HepG2 (cell line): ENCODE measurements around the gene PRRT2. TPM values are rescaled to one million over a fixed set of nuclear protein-coding genes. Genes with fewer than 3 reads are reported as not detected.

Experiments
- ATAC-seq: fragments of 200-7000 bp; cut with Tn5 transposase; 3 replicates; pipeline ENCODE4 v1.9.1; 2020; ENCODE audit warnings: mild to moderate bottlenecking, moderate library complexity
- BruUV-seq: library from RNA; stranded (reverse); fragments of 400-500 nt; replicated peaks from 2 replicates; lab custom pipeline; 2021; lab: Mats Ljungman, UMichigan
- CTCF ChIA-PET: fragments of 300-600 bp; formaldehyde crosslinking; extraction: SDS; loops from one replicate; lab custom pipeline; 2021; ENCODE audit warnings: low total read pairs, inconsistent platforms, low intra/inter-chr PET ratio; lab: Yijun Ruan, JAX
- POLR2A ChIA-PET: fragments of 350-600 bp; sonication (Branson Sonifier 250); formaldehyde crosslinking; loops from one replicate; lab custom pipeline; 2020; ENCODE audit warnings: antibody characterized with exemption, inconsistent platforms; lab: Yijun Ruan, JAX
- DNase-seq: peaks from one replicate; pipeline ENCODE4 v3.0.0-alpha.2; 2015; ENCODE audit warnings: low spot score
- FAIRE-seq: peaks from 3 replicates; lab custom pipeline; 2011; peaks lifted over from hg19 to GRCh38; lab: Jason Lieb, UNC
- H2AFZ ChIP-seq: one replicate; pipeline ENCODE4 v1.6.1; 2011; ENCODE audit warnings: low read length, inconsistent platforms
- H3K27ac ChIP-seq: fragments of 300-600 bp; 3 replicates; pipeline ENCODE4 v1.8.0; 2011; ENCODE audit warnings: mixed run types, mild to moderate bottlenecking, mixed read lengths, low read length, inconsistent platforms; ENCODE audit not compliant: insufficient read depth; ENCODE audit errors: extremely low read length
- H3K27me3 ChIP-seq, 2 experiments: fragments of 200-600 bp in 1 of 2; 2 replicates in 1 of 2; 3 replicates in 1 of 2; pipeline versions ENCODE4 v1.6.0 to v1.8.0; 2011; ENCODE audit warnings: low read length in 2 of 2, mild to moderate bottlenecking in 2 of 2, moderate library complexity in 2 of 2, inconsistent platforms in 1 of 2; ENCODE audit not compliant: insufficient read depth in 2 of 2, control insufficient read depth in 1 of 2
- H3K36me3 ChIP-seq, 2 experiments: fragments of 200-600 bp in 1 of 2; replicated peaks in 1 of 2; 2 replicates in 1 of 2; 3 replicates in 1 of 2; pipeline versions ENCODE4 v1.5.1 to v1.8.0; 2011; ENCODE audit warnings: low read length in 2 of 2, inconsistent platforms in 1 of 2; ENCODE audit not compliant: insufficient read depth in 2 of 2, control insufficient read depth in 1 of 2
- H3K4me1 ChIP-seq: 2 replicates; pipeline ENCODE4 v1.5.1; 2012; ENCODE audit warnings: low read length, inconsistent platforms; ENCODE audit not compliant: insufficient read depth
- H3K4me2 ChIP-seq: 2 replicates; pipeline ENCODE4 v1.6.0; 2011; ENCODE audit warnings: low read depth, low read length, inconsistent platforms
- H3K4me3 ChIP-seq, 3 experiments: fragments of 200-600 bp in 1 of 3; sonication (generic), shearing (Covaris generic) in 1 of 3; replicated peaks in 1 of 3; 2 replicates each; pipeline ENCODE4 v1.5.1; 2011 to 2016; ENCODE audit warnings: low read length in 3 of 3, inconsistent platforms in 2 of 3, low read depth in 2 of 3, mild to moderate bottlenecking in 2 of 3, control low read depth in 1 of 3, mixed read lengths in 1 of 3; ENCODE audit not compliant: insufficient read depth in 1 of 3
- H3K79me2 ChIP-seq: one replicate; pipeline ENCODE4 v1.6.1; 2011; ENCODE audit warnings: low read length, inconsistent platforms; ENCODE audit not compliant: insufficient read depth
- H3K9ac ChIP-seq: 2 replicates; pipeline ENCODE4 v1.6.0; 2011; ENCODE audit warnings: mild to moderate bottlenecking, low read depth, low read length, inconsistent platforms; ENCODE audit not compliant: insufficient read depth
- H3K9me3 ChIP-seq: 2 replicates; pipeline ENCODE4 v1.5.1; 2012; ENCODE audit warnings: mild to moderate bottlenecking, low read length
- H4K20me1 ChIP-seq: 2 replicates; pipeline ENCODE4 v1.6.0; 2011; ENCODE audit warnings: inconsistent platforms, mild to moderate bottlenecking, low read length, moderate library complexity; ENCODE audit not compliant: insufficient read depth
- CENPX ChIP-seq: sonication (generic); formaldehyde crosslinking; IDR thresholded peaks from 2 replicates; pipeline ENCODE4 v1.9.0; 2021; ENCODE audit warnings: mild to moderate bottlenecking, missing genetic modification reagents, moderate library complexity
- ETV6 ChIP-seq: sonication (generic); formaldehyde crosslinking; conservative IDR thresholded peaks from 2 replicates; pipeline ENCODE4 v1.4.0; 2020; ENCODE audit warnings: missing genetic modification reagents
- KAT8 ChIP-seq: IDR thresholded peaks from 2 replicates; pipeline ENCODE4 v1.6.1; 2016; ENCODE audit warnings: missing genetic modification reagents, missing compliant biosample characterization
- KDM2A ChIP-seq: sonication (generic); formaldehyde crosslinking; IDR thresholded peaks from 2 replicates; pipeline ENCODE4 v1.4.0; 2020; ENCODE audit warnings: low read depth, missing genetic modification reagents, borderline replicate concordance
- PLRG1 ChIP-seq: fragments of 450-650 bp; conservative IDR thresholded peaks from 2 replicates; pipeline ENCODE4 v1.6.1; 2016
- RFX5 ChIP-seq: IDR thresholded peaks from 2 replicates; pipeline ENCODE4 v1.6.1; 2011; ENCODE audit warnings: low read depth, low read length, improper control_type of control experiment
- SP2 ChIP-seq: sonication (generic); formaldehyde crosslinking; IDR thresholded peaks from 2 replicates; pipeline ENCODE4 v1.5.1; 2020; ENCODE audit warnings: mild to moderate bottlenecking, missing genetic modification reagents
- TAF15 ChIP-seq: fragments of 200-400 bp; formaldehyde crosslinking; IDR thresholded peaks from one replicate; pipeline ENCODE4 v1.6.1; 2018; ENCODE audit warnings: mild to moderate bottlenecking, low read depth, low read length; ENCODE audit not compliant: poor library complexity, severe bottlenecking
- ZNF121 ChIP-seq: sonication (generic); formaldehyde crosslinking; IDR thresholded peaks from 2 replicates; pipeline ENCODE4 v1.5.0; 2020; ENCODE audit warnings: mild to moderate bottlenecking, missing genetic modification reagents
- ZNF205 ChIP-seq: IDR thresholded peaks from 2 replicates; pipeline ENCODE4 v1.6.1; 2018; ENCODE audit warnings: missing biosample characterization, missing genetic modification reagents
- ZNF343 ChIP-seq: sonication (generic); formaldehyde crosslinking; IDR thresholded peaks from 2 replicates; pipeline ENCODE4 v1.4.0; 2020; ENCODE audit warnings: mild to moderate bottlenecking, missing genetic modification reagents
- ZNF614 ChIP-seq: IDR thresholded peaks from 2 replicates; pipeline ENCODE4 v1.6.1; 2018; ENCODE audit warnings: missing biosample characterization, missing genetic modification reagents, inconsistent platforms, borderline replicate concordance
- ZSCAN12 ChIP-seq: sonication (generic); formaldehyde crosslinking; IDR thresholded peaks from 2 replicates; pipeline ENCODE4 v1.9.0; 2021; ENCODE audit warnings: mild to moderate bottlenecking, missing genetic modification reagents
- WGBS: methylation state at CpG from one replicate; pipeline ENCODE4 v1.1.6; 2017; ENCODE audit warnings: low lambda C conversion rate; 5-methylcytosine and 5-hydroxymethylcytosine counted together
- in situ Hi-C: cut with HindIII; loops from 2 replicates; pipeline ENCODE4 v1.10.0; 2017; ENCODE audit warnings: low pct_unique_long_range_greater_than_20kb; ENCODE audit not compliant: extremely low pct_ligation_motif_present
- intact Hi-C: fragments of 100-400 bp; cut with micrococcal nuclease; formaldehyde crosslinking; loops from one replicate; pipeline ENCODE4 v1.10.0; 2022; ENCODE audit not compliant: unreplicated experiment
- polyA plus RNA-seq, 8 experiments: library from polyadenylated mRNA; depleted of rRNA in 3 of 8; stranded (reverse) in 7 of 8; unstranded in 1 of 8; fragments of >200 nt; fragmentation: Illumina TruSeq in 4 of 8; extraction: Trizol in 4 of 8; gene quantifications; 2 replicates each; pipeline versions ENCODE4 v1.2.1 to v1.2.3, GENCODE V29; 2011 to 2016; ENCODE audit warnings: low read depth in 4 of 8, missing spikeins in 1 of 8, mixed read lengths in 1 of 8; ENCODE audit not compliant: insufficient read depth in 1 of 8
- total RNA-seq, 5 experiments: library from RNA; depleted of rRNA; stranded (reverse); fragments of >200 nt; fragmentation: Illumina TruSeq; extraction: Trizol; gene quantifications; 2 replicates each; pipeline ENCODE4 v1.2.3, GENCODE V29; 2016; ENCODE audit warnings: low read depth in 1 of 5
- TF ChIP-seq, protein P1 (sequence below): sonication (generic); formaldehyde crosslinking; IDR thresholded peaks from 2 replicates; pipeline ENCODE4 v1.8.0; 2022; ENCODE audit warnings: mild to moderate bottlenecking, missing genetic modification reagents; ENCODE audit not compliant: insufficient replicate concordance
- TF ChIP-seq, protein P2 (sequence below): sonication (generic); formaldehyde crosslinking; IDR thresholded peaks from 2 replicates; pipeline ENCODE4 v1.4.0; 2020; ENCODE audit warnings: missing genetic modification reagents
- TF ChIP-seq, protein P3 (sequence below): sonication (generic); formaldehyde crosslinking; IDR thresholded peaks from 2 replicates; pipeline ENCODE4 v1.4.0; 2020; ENCODE audit warnings: mild to moderate bottlenecking, missing genetic modification reagents
- TF ChIP-seq, protein P4 (sequence below): sonication (generic); formaldehyde crosslinking; IDR thresholded peaks from 2 replicates; pipeline ENCODE4 v1.4.0; 2020; ENCODE audit warnings: mild to moderate bottlenecking, low read depth, missing genetic modification reagents
- TF ChIP-seq, protein P5 (sequence below): sonication (generic); formaldehyde crosslinking; IDR thresholded peaks from 2 replicates; pipeline ENCODE4 v1.8.1; 2023; ENCODE audit warnings: mild to moderate bottlenecking, missing genetic modification reagents
- TF ChIP-seq, protein P6 (sequence below): sonication (generic); formaldehyde crosslinking; IDR thresholded peaks from 2 replicates; pipeline ENCODE4 v1.5.0; 2020; ENCODE audit warnings: missing genetic modification reagents

Gene PRRT2
- total and polyA plus RNA-seq, 2 of the 13 experiments (the other 11 are each of a cell fraction or from before 2014, with no cell fraction given), result 0.51 to 1.1 TPM

DNA sequence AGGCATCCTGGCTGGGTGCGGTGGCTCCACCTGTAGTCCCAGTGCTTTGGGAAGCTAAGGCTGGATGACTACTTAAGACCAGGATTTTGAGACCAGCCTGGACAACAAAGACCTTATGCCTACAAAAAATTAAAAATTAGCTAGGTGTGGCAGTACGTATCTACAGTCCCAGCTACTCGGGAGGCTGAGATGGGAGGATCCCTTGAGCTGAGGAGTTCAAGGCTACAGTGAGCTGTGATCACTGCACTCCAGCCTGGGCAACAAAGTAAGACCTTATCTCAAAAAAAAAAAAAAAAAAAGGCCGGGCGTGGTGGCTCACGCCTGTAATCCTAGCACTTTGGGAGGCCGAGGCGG is 14.3 kb downstream of the PRRT2 start (continued):
- TF ChIP-seq KDM2A (0 out of 2 replicates have a peak, but pooled peaks have one; percentile 2), ZNF121 (CRISPR knock-in tag) (0 out of 2 replicates have a peak, but pooled peaks have one; percentile 46)

DNA sequence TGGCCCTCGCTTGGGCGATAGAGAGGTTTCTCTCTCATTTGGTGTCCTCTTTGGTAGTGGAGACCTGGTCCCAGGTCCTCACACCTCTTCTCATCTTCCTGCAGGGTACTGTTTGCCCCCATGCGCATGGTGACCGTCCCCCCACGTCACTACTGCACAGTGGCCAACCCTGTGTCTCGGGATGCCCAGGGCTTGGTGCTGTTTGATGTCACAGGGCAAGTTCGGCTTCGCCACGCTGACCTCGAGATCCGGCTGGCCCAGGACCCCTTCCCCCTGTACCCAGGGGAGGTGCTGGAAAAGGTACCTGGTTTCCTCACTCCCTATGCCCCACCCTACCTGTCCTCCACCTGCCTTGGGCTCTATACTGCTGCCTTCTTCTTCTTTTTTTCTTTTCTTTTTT is 18.8 kb downstream of the PRRT2 start:
- in situ Hi-C loops, result no loop called here
- POLR2A ChIA-PET, result no interaction called here

More for the DNA sequence above, 18.8 kb downstream of the PRRT2 start:
- TF ChIP-seq, protein P1, sequence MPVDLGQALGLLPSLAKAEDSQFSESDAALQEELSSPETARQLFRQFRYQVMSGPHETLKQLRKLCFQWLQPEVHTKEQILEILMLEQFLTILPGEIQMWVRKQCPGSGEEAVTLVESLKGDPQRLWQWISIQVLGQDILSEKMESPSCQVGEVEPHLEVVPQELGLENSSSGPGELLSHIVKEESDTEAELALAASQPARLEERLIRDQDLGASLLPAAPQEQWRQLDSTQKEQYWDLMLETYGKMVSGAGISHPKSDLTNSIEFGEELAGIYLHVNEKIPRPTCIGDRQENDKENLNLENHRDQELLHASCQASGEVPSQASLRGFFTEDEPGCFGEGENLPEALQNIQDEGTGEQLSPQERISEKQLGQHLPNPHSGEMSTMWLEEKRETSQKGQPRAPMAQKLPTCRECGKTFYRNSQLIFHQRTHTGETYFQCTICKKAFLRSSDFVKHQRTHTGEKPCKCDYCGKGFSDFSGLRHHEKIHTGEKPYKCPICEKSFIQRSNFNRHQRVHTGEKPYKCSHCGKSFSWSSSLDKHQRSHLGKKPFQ (CRISPR knock-in tag), result no peak
- TF ChIP-seq, protein P2, sequence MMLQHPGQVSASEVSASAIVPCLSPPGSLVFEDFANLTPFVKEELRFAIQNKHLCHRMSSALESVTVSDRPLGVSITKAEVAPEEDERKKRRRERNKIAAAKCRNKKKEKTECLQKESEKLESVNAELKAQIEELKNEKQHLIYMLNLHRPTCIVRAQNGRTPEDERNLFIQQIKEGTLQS (CRISPR knock-in tag), result no peak
- TF ChIP-seq TAF15, result no peak
- TF ChIP-seq, protein P3, sequence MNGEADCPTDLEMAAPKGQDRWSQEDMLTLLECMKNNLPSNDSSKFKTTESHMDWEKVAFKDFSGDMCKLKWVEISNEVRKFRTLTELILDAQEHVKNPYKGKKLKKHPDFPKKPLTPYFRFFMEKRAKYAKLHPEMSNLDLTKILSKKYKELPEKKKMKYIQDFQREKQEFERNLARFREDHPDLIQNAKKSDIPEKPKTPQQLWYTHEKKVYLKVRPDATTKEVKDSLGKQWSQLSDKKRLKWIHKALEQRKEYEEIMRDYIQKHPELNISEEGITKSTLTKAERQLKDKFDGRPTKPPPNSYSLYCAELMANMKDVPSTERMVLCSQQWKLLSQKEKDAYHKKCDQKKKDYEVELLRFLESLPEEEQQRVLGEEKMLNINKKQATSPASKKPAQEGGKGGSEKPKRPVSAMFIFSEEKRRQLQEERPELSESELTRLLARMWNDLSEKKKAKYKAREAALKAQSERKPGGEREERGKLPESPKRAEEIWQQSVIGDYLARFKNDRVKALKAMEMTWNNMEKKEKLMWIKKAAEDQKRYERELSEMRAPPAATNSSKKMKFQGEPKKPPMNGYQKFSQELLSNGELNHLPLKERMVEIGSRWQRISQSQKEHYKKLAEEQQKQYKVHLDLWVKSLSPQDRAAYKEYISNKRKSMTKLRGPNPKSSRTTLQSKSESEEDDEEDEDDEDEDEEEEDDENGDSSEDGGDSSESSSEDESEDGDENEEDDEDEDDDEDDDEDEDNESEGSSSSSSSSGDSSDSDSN (CRISPR knock-in tag), result no peak
- no peak for TF ChIP-seq KAT8
- TF ChIP-seq ZNF205 (CRISPR knock-in tag), result no peak
- TF ChIP-seq, protein P4, sequence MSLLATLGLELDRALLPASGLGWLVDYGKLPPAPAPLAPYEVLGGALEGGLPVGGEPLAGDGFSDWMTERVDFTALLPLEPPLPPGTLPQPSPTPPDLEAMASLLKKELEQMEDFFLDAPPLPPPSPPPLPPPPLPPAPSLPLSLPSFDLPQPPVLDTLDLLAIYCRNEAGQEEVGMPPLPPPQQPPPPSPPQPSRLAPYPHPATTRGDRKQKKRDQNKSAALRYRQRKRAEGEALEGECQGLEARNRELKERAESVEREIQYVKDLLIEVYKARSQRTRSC, result no peak
- TF ChIP-seq PLRG1, result no peak
- no peak for TF ChIP-seq ZNF614 (CRISPR knock-in tag)
- TF ChIP-seq, protein P5, sequence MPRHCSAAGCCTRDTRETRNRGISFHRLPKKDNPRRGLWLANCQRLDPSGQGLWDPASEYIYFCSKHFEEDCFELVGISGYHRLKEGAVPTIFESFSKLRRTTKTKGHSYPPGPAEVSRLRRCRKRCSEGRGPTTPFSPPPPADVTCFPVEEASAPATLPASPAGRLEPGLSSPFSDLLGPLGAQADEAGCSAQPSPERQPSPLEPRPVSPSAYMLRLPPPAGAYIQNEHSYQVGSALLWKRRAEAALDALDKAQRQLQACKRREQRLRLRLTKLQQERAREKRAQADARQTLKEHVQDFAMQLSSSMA, result no peak
- TF ChIP-seq SP2 (CRISPR knock-in tag), result no peak
- TF ChIP-seq ZSCAN12, result no peak
- TF ChIP-seq, protein P6, sequence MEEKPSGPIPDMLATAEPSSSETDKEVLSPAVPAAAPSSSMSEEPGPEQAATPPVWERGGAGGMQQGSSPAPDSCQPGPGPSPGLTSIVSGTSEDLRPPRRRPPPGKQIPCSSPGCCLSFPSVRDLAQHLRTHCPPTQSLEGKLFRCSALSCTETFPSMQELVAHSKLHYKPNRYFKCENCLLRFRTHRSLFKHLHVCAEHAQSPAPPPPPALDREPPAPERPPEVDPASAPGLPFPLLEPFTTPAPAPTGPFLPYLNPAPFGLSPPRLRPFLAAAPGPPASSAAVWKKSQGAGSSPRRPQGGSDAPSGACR (CRISPR knock-in tag), result no peak
- TF ChIP-seq RFX5, result no peak
- no peak for TF ChIP-seq ZNF343 (CRISPR knock-in tag)
- no peak for TF ChIP-seq CENPX (CRISPR knock-in tag)
- TF ChIP-seq ETV6 (CRISPR knock-in tag), result no peak
- DNase-seq (no peak), FAIRE-seq (no peak), ATAC-seq (no peak)
- WGBS, result 98% methylated on average over 11 of the region's 11 CpGs
- Histone ChIP-seq H3K4me1 (peaks cover 49% of the 10 kb centered on the region), H3K27me3 (no peaks in the 10 kb centered on the region), H4K20me1 (no peaks in the 10 kb centered on the region), H3K4me2 (no peak overlapping the region), H3K27ac (no peak overlapping the region), H3K79me2 (no peaks in the 10 kb centered on the region), H3K36me3 (peaks cover 4 to 8% of the 10 kb centered on the region in 2 experiments; a peak in 3 of 5 replicates), H3K4me3 (no peak overlapping the region), H2AFZ (no peak overlapping the region), H3K9me3 (no peaks in the 10 kb centered on the region), H3K9ac (no peak overlapping the region)
- intact Hi-C loops, result no loop called here
- CTCF ChIA-PET, result no interaction called here
- no TSS peak for BruUV-seq
